Left renal cortex interstitium (tissue), 4 donors: Measurements from ENCODE around the gene CES4A. TPM values are rescaled to one million over a fixed set of nuclear protein-coding genes. Genes with fewer than 3 reads are reported as not detected.
A peak's percentile ranks its signal among the peaks of the same experiment; 100 is the strongest.
"Not testable (repeated sequence)": the region's sequence is repeated elsewhere in the genome, so short reads cannot be mapped to it uniquely, and the experiment has no call there.

Source experiments
- DNase-seq, 4 donors: peaks; one replicate each; pipeline ENCODE4 v3.0.0-alpha.2; 2013; ENCODE audit warnings: low read depth in 4 of 4, low spot score in 2 of 4, missing footprints in 1 of 4
- polyA plus RNA-seq, 4 donors: library from polyadenylated mRNA; unstranded; fragments of 120-200 nt; gene quantifications; one replicate each; pipeline ENCODE4 v1.2.1, GENCODE V29; 2013; ENCODE audit not compliant: insufficient read length in 4 of 4

The CES4A gene
- polyA plus RNA-seq, 4 donors: 4.6 to 12.3 (median 9.5) TPM

DNA sequence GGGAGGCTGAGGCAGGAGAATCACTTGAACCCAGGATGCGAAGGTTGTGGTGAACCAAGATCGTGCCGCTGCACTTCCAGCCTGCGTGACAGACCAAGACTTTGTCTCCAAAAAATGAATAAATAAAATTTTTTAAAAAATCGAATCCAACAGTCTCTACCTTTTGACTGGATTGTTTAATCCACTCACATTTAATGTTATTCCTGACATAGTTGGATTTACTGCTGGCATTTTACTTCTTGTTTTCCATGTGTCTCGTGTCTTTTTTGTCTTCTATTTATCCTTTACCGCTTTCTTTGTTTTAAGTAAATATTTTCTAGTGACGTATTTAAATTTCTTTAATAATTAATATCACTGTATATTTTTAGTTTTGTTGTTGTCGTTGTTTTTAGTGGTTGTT is 5.4 kb upstream of the CES4A start:
- no peak for DNase-seq

GRCh38 chr16:66984892-66985311 is 3.5 kb upstream of the CES4A start:
- DNase-seq: no peak

- DNase-seq: no peak
Measured at GRCh38 chr16:66986559-66986958, 1.8 kb upstream of the CES4A start.

GRCh38 chr16:66991545-66992077 is 3.2 kb downstream of the CES4A start:
- DNase-seq: no peak

DNA sequence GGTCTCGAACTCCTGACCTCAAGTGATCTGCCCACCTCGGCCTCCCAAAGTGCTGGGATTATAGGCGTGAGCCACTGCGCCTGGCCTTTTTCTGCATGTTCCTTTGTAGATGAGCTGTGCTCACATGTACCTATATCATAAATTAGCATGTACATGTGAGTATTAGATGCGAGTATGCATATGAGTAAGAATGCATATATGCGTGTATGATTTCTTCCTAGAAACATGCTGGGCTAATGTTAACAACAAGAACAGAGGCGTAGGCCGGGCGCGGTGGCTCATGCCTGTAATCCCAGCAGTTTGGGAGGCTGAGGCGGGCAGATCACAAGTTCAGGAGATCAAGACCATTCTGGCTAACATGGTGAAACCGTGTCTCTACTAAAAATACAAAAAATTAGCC is 5.2 kb downstream of the CES4A start:
- DNase-seq: not testable (repeated sequence)

DNA sequence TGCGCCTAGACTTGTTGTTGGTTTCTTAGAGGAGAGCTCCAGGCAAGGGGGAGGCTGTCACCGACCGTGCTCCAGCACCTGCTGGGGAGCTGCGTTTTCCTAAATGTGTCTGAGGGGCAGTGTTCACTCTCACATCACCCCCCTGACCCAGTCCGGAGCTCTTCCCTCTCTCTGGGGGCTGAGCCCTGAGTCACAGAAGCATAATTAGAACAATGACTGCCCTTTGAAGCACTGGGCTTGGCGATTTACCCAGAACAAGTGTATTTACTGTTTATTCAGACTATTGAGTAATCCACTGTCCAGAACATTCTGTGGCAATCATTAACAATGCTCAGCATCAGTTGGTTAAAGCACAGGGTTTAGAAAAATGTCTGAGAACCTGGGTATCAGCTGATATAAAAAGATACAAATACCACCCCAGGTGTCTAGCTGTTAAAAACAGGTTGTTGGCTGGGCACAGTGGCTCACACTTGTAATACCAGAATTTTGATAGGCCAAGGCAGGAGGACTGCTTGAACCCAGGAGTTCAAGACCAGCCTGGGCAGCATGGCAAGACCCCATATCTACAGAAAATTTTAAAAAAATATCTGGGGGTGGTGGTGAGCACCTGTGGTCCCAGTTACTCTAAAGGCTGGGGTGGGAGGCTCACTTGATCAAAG is 8.1 kb downstream of the CES4A start:
- no peak for DNase-seq

DNA sequence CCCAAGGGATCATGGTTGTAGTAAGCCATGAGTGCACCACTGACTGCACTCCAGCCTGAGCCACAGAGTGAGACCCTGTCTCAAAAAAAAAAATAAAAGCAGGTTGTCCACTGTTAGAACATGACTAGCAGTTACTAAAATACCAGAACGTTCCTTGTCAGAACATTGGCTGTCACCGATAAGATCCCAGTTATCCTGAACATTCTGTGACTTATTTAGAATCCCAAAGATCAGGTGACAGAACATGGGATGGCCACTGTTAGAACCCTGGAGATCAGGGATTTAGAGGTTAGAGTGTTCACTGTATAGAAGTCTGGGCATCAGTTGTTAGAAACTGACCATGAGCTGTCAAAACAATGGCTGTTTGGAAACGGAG is 8.6 kb downstream of the CES4A start:
- DNase-seq: no peak

GRCh38 chr16:67000384-67001351 is 12.3 kb downstream of the CES4A start:
- DNase-seq: no peak

GRCh38 chr16:67001726-67002125 is 13.3 kb downstream of the CES4A start:
- no peak for DNase-seq

DNA sequence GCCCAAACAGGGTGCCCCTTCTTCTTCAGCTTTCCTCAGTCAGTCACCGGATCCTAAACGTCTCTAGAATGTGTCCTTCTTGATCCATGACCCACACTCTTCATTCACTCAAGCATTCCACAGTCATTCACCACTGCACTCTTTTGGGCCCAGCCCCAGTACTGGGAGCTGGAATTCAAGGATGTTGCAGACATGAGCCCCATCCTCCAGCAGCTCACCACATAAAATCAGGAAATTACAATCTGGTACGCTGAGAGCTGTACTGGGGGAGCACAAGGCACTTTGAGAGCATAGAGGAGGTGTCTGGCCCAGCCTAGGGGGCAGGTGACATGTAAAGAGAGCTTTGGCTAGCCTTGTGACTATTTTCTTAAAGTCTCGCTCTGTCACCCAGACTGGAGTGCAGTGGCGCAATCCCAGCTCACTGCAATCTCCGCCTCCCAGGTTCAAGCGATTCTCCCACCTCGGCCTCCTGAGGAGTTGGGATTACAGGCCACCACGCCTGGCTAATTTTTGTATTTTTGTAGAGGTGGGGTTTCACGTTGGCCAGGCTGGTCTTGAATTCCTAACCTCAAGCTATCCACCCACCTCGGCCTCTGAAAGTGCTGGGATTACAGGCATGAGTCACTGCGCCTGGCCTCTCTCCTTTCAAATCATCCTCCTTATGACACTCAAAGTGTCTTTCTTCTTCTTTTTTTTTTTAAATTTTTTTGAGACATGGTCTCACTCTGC is 18.7 kb downstream of the CES4A start:
- DNase-seq: no peak

DNA sequence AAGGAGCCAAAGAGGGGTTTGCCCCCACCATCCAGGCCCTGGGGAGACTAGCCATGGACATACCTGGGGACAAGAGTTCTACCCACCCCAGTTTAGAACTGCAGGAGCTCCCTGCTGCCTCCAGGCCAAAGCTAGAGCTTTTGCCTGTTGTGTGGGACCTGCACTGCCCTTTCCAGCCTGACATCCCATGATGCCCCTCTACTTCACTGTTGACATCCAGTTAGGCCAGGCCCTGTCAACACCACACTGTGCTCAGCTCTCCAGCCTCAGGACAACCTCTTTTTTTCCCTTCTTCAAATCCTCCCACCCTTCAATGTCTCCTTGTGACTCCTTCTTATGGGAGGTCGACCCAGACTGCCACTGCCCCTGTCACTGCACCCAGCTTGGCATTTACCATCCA is 20.8 kb downstream of the CES4A start:
- no peak for DNase-seq

GRCh38 chr16:67011274-67011673 is 22.9 kb downstream of the CES4A start:
- DNase-seq: no peak

GRCh38 chr16:67013233-67013822 is 24.9 kb downstream of the CES4A start:
- DNase-seq: no peak

- peak in 1 of 4 donors; percentile 85 for DNase-seq
Measured at GRCh38 chr16:67013823-67014633, 25.6 kb downstream of the CES4A start.

DNA sequence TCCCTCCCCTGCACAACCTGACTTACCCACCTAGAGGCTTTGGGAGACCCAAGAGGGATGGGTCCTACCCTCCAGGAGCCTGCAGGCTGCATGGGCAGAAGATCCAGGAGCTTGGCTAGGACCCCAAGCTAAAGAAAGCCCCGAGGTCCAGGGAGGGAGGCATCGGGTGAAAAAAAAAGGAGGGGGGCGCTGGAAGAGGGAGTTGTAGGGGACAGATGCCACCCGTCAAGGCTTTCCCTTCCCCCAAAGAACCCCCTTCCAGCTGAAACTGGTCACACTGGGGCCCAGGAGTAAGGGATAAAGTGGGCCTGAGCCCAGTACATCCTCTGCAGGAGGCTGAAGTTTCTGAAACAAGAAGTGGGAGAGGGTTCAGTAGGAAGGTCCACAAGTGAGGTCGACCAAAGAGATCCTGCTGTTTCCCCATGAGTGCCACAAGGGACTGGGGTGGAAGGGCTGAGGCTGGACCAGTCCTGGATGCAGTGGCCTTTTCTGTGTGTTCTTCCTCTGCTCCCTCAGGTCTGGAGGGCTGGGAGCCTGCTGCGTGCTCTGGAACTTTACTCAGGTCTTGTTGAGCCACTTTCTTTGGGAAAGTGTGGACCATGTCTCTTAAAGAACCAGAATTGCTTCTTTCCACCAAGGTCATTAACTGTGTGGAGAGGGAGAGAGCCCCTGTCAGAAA is 26.4 kb downstream of the CES4A start:
- no peak for DNase-seq

DNA sequence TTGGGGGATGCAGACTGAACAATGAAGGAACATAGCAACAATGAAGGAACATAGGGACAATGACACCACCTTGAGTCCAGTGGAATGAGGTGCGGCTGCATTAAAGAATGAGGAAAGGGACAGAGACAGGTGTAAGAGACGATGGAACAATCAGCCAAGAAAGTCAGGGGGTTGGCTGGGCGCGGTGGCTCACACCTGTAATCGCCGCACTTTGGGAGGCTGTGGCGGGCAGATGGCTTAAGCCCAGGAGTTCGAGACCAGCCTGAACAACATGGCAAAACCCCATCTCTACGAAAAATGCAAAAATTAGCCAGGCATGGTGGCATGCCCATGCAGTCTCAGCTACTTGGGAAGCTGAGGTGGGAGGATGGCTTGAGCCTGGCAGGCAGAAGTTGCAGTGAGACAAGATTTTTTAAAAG is 26.9 kb downstream of the CES4A start:
- DNase-seq: no peak

GRCh38 chr16:67016143-67016542 is 27.8 kb downstream of the CES4A start:
- no peak for DNase-seq

DNA sequence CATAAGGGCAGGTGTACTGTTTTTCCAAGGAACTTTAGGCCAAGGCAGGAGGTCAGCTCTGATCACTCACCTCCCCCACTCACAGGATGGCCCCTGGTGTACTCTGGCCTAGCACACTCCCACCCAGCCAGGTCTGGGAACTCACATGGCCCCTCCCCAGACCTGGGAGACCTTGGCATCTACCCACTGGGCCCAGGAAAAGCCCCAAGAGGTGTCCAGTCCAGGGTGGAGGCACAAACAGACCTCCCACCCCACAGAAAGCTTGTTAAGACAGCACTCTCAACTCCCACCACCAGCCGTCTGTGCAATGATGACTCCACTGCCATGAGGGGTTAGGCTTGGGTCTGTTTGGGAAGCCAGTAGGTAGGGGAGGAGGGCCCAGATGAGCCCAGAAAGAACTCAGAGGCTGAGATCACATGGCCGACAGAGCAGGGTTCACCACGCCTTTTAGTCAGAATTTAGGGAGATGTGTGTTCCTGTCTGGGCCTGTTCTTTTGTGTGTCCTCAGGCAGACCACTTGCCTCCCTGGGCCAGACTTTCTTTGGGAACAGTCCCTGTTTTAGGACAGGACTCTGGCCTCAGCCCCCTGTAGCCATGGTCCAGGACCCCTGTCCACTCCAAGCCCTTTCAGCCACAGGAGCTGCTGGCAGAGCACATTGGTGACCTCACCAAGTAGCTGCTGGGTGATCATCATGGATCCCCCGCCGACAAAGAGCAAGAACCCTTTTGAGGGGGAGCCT is 28.5 kb downstream of the CES4A start:
- no peak for DNase-seq

DNA sequence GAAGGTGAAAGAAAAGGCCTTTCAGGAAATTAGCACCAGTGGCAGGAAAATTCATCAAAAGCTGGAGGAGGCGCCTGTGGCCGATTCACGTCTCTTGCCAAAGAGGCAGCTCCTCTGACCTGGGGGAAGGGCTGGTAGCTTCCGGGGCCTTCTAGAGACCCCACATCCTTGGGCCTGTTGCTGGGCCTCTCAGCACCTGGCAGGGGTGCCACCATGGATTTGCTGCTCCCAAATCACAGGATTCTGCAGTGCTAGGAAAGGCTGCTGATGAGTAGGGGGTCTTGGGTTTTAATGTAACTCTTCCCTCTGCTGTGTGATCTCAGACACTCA is 29.0 kb downstream of the CES4A start:
- no peak for DNase-seq
